ENCODE results near the gene MPIG6B. TPM values are rescaled to one million over a fixed set of nuclear protein-coding genes. Genes with fewer than 3 reads are reported as not detected.

MPIG6B gene
- total RNA-seq, 3 donors from 2014 or later = 0.16 TPM; not detected in 2

- Histone ChIP-seq H3K27me3 (no peaks in the 10 kb centered on the region), H3K4me3 (no peak overlapping the region), H3K4me1 (no peaks in the 10 kb centered on the region), H3K9me3 (no peaks in the 10 kb centered on the region), H3K36me3 (peaks cover 8% of the 10 kb centered on the region), H3K27ac (no peak overlapping the region)
- TF ChIP-seq POLR2A (IDR thresholded peaks at IDR 0.05) (no peak), POLR2AphosphoS5 (IDR thresholded peaks at IDR 0.05) (no peak), CTCF (IDR thresholded peaks at IDR 0.05) (no peak)
- intact Hi-C loops (cut with DNase I; ENCODE audit: low total_unique reads) = no loop called here
- DNase-seq (ENCODE audit: low spot score in 2 of 2) = no peak
Measured at GRCh38 chr6:31687860-31688693, 35.1 kb upstream of the MPIG6B start.

- intact Hi-C loops (cut with DNase I; ENCODE audit: low total_unique reads) = loop anchor here (10.0 kb wide), 1 partner anchor 265 kb away; the partner anchor contains the start of genes NELFE and SKIC2
- peaks cover 8% of the 10 kb centered on the region for H3K36me3 ChIP-seq
Measured at GRCh38 chr6:31689249-31690110, 33.7 kb upstream of the MPIG6B start.

GRCh38 chr6:31690231-31691077, 32.7 kb upstream of the MPIG6B start:
- peaks cover 8% of the 10 kb centered on the region for H3K36me3 ChIP-seq
- no peak for TF ChIP-seq POLR2A (IDR thresholded peaks at IDR 0.05)
- TF ChIP-seq CTCF (IDR thresholded peaks at IDR 0.05) = no peak
- TF ChIP-seq POLR2AphosphoS5 (IDR thresholded peaks at IDR 0.05) = no peak
- H3K27ac ChIP-seq = no peak overlapping the region
- no peaks in the 10 kb centered on the region for H3K4me1 ChIP-seq
- no peak overlapping the region for H3K4me3 ChIP-seq
- intact Hi-C loops (cut with DNase I; ENCODE audit: low total_unique reads) = loop anchor here (10.0 kb wide), 1 partner anchor 264 kb away; the partner anchor contains the start of genes NELFE and SKIC2
- H3K27me3 ChIP-seq = no peaks in the 10 kb centered on the region
- no peak for DNase-seq (ENCODE audit: low spot score in 2 of 2)
- H3K9me3 ChIP-seq = no peaks in the 10 kb centered on the region

More at GRCh38 chr6:31689249-31690110, 33.7 kb upstream of the MPIG6B start:
- H3K4me1 ChIP-seq = no peaks in the 10 kb centered on the region
- TF ChIP-seq POLR2A (IDR thresholded peaks at IDR 0.05) = no peak
- TF ChIP-seq CTCF (IDR thresholded peaks at IDR 0.05) = no peak
- no peak for TF ChIP-seq POLR2AphosphoS5 (IDR thresholded peaks at IDR 0.05)
- no peak overlapping the region for H3K27ac ChIP-seq
- H3K27me3 ChIP-seq = no peaks in the 10 kb centered on the region
- no peak for DNase-seq (ENCODE audit: low spot score in 2 of 2)
- no peak overlapping the region for H3K4me3 ChIP-seq
- H3K9me3 ChIP-seq = no peaks in the 10 kb centered on the region

- H3K4me3 ChIP-seq = no peak overlapping the region
- no peak overlapping the region for H3K27ac ChIP-seq
- peaks cover 8% of the 10 kb centered on the region for H3K36me3 ChIP-seq
- intact Hi-C loops (cut with DNase I; ENCODE audit: low total_unique reads) = loop anchor here (10.0 kb wide), 1 partner anchor 264 kb away; the partner anchor contains the start of genes NELFE and SKIC2
- no peak for DNase-seq (ENCODE audit: low spot score in 2 of 2)
- no peaks in the 10 kb centered on the region for H3K4me1 ChIP-seq
- H3K27me3 ChIP-seq = no peaks in the 10 kb centered on the region
- TF ChIP-seq CTCF (IDR thresholded peaks at IDR 0.05) (no peak), POLR2A (IDR thresholded peaks at IDR 0.05) (no peak), POLR2AphosphoS5 (IDR thresholded peaks at IDR 0.05) (no peak)
- no peaks in the 10 kb centered on the region for H3K9me3 ChIP-seq
Measured at GRCh38 chr6:31691078-31691463, 32.1 kb upstream of the MPIG6B start.

Data from breast epithelium (tissue), 4 donors.